SIG-M5 treated with dmso at 0.1 percent for 504 hours (cell line): ENCODE measurements around the gene PTPN21.
"Not testable (repeated sequence)": the region's sequence is repeated elsewhere in the genome, so short reads cannot be mapped to it uniquely, and the experiment has no call there.

ENCODE experiments used
- DNase-seq: peaks from one replicate; lab custom pipeline; 2025; ENCODE audit not compliant: unreplicated experiment; lab: John Stamatoyannopoulos, UW

The PTPN21 gene

GRCh38 chr14:88552876-88553275, 1.9 kb downstream of the PTPN21 start:
- no peak for DNase-seq

- no peak for DNase-seq
Measured at GRCh38 chr14:88551980-88552431, 2.8 kb downstream of the PTPN21 start.

- no peak for DNase-seq
Measured at GRCh38 chr14:88551094-88551870, 3.5 kb downstream of the PTPN21 start.

GRCh38 chr14:88550078-88550477, 4.7 kb downstream of the PTPN21 start:
- DNase-seq: no peak

- no peak for DNase-seq
Measured at GRCh38 chr14:88547386-88547780, 7.4 kb downstream of the PTPN21 start.

GRCh38 chr14:88546621-88547385, 8.0 kb downstream of the PTPN21 start:
- no peak for DNase-seq

- no peak for DNase-seq
Measured at GRCh38 chr14:88545256-88545655, 9.6 kb downstream of the PTPN21 start.

GRCh38 chr14:88542857-88543795, 11.7 kb downstream of the PTPN21 start:
- DNase-seq: no peak

- DNase-seq: no peak
Measured at GRCh38 chr14:88541324-88541723, 13.5 kb downstream of the PTPN21 start.

GRCh38 chr14:88535813-88536212, 19.0 kb downstream of the PTPN21 start:
- DNase-seq: no peak

GRCh38 chr14:88535149-88535548, 19.7 kb downstream of the PTPN21 start:
- DNase-seq: peak; percentile 66

GRCh38 chr14:88533064-88533602, 21.7 kb downstream of the PTPN21 start:
- no peak for DNase-seq

GRCh38 chr14:88529889-88530288, 24.9 kb downstream of the PTPN21 start:
- not testable (repeated sequence) for DNase-seq

GRCh38 chr14:88522393-88522792, 32.4 kb downstream of the PTPN21 start:
- no peak for DNase-seq

GRCh38 chr14:88521818-88522217, 33.0 kb downstream of the PTPN21 start:
- peak; percentile 5 for DNase-seq

- DNase-seq: no peak
Measured at GRCh38 chr14:88519907-88520306, 34.9 kb downstream of the PTPN21 start.

GRCh38 chr14:88518592-88519512, 36.0 kb downstream of the PTPN21 start:
- DNase-seq: no peak

- no peak for DNase-seq
Measured at GRCh38 chr14:88516861-88517357, 37.9 kb downstream of the PTPN21 start.

GRCh38 chr14:88515499-88516221, 39.1 kb downstream of the PTPN21 start:
- DNase-seq: no peak
